IMR-90 (cell line): Measurements from ENCODE around the gene PSMG4. TPM values are rescaled to one million over a fixed set of nuclear protein-coding genes. Genes with fewer than 3 reads are reported as not detected.

ENCODE experiments used
- ATAC-seq: fragments of 200-7000 bp; cut with Tn5 transposase; 2 replicates; pipeline ENCODE4 v1.9.1; 2020; ENCODE audit warnings: low read depth, mild to moderate bottlenecking, moderate library complexity
- BruUV-seq: library from RNA; stranded (reverse); fragments of 400-500 nt; replicated peaks from 2 replicates; lab custom pipeline; 2021; lab: Mats Ljungman, UMichigan
- CTCF ChIA-PET: fragments of 300-600 bp; formaldehyde crosslinking; extraction: SDS; loops from one replicate; lab custom pipeline; 2021; ENCODE audit warnings: antibody characterized with exemption; lab: Yijun Ruan, JAX
- POLR2A ChIA-PET: fragments of 300-600 bp; sonication (Branson Sonifier 250); formaldehyde crosslinking; loops from one replicate; lab custom pipeline; 2022; ENCODE audit warnings: antibody characterized with exemption; ENCODE audit not compliant: unreplicated experiment; lab: Charles Lee
- DNase-seq: peaks from one replicate; pipeline ENCODE4 v3.0.0; 2013
- H2AFZ ChIP-seq: replicated peaks from 2 replicates; pipeline ENCODE3; 2013; ENCODE audit warnings: low read length, mild to moderate bottlenecking; ENCODE audit not compliant: poor library complexity
- H2AK5ac ChIP-seq: 2 replicates; pipeline ENCODE4 v1.6.1; 2013; ENCODE audit warnings: low read depth, low read length, inconsistent platforms
- H2AK9ac ChIP-seq: replicated peaks from 2 replicates; pipeline ENCODE3; 2013; ENCODE audit warnings: mild to moderate bottlenecking, low read depth, low read length, moderate library complexity; ENCODE audit not compliant: poor library complexity
- H2BK120ac ChIP-seq: 2 replicates; pipeline ENCODE4 v1.6.1; 2013; ENCODE audit warnings: low read depth, low read length, inconsistent platforms
- H2BK15ac ChIP-seq: 3 replicates; pipeline ENCODE4 v1.6.1; 2013; ENCODE audit warnings: low read depth, low read length, inconsistent platforms
- H2BK20ac ChIP-seq: 2 replicates; pipeline ENCODE4 v1.6.1; 2013; ENCODE audit warnings: low read depth, mild to moderate bottlenecking, inconsistent platforms, low read length, moderate library complexity
- H2BK5ac ChIP-seq: 2 replicates; pipeline ENCODE4 v1.6.1; 2013; ENCODE audit warnings: mild to moderate bottlenecking, low read depth, low read length, inconsistent platforms; ENCODE audit not compliant: poor library complexity, severe bottlenecking
- H3K14ac ChIP-seq: replicated peaks from 2 replicates; pipeline ENCODE4 v1.6.1; 2013; ENCODE audit warnings: low read depth, low read length, inconsistent platforms
- H3K18ac ChIP-seq: 2 replicates; pipeline ENCODE4 v1.6.1; 2013; ENCODE audit warnings: low read depth, low read length, control low read depth
- H3K23ac ChIP-seq: 2 replicates; pipeline ENCODE4 v1.6.1; 2013; ENCODE audit warnings: low read depth, low read length, inconsistent platforms
- H3K27ac ChIP-seq: 2 replicates; pipeline ENCODE4 v1.5.1; 2013; ENCODE audit warnings: mild to moderate bottlenecking, control low read depth, low read length; ENCODE audit not compliant: insufficient read depth
- H3K27me3 ChIP-seq: 2 replicates; pipeline ENCODE4 v1.6.1; 2013; ENCODE audit warnings: low read length; ENCODE audit not compliant: control insufficient read depth, insufficient read depth
- H3K36me3 ChIP-seq: 2 replicates; pipeline ENCODE4 v1.6.1; 2013; ENCODE audit warnings: low read length, mixed read lengths; ENCODE audit not compliant: control insufficient read depth, insufficient read depth
- H3K4ac ChIP-seq: 2 replicates; pipeline ENCODE4 v1.6.1; 2013; ENCODE audit warnings: low read depth, low read length, inconsistent platforms
- H3K4me1 ChIP-seq: 2 replicates; pipeline ENCODE4 v1.6.1; 2013; ENCODE audit warnings: low read length, mixed read lengths; ENCODE audit not compliant: control insufficient read depth, insufficient read depth
- H3K4me2 ChIP-seq: 2 replicates; pipeline ENCODE4 v1.6.1; 2013; ENCODE audit warnings: low read depth, mild to moderate bottlenecking, control low read depth, low read length, moderate library complexity
- H3K4me3 ChIP-seq: 2 replicates; pipeline ENCODE4 v1.5.1; 2013; ENCODE audit warnings: low read depth, mild to moderate bottlenecking, control low read depth, low read length, moderate library complexity; ENCODE audit not compliant: insufficient read depth
- H3K56ac ChIP-seq: 2 replicates; pipeline ENCODE4 v1.6.1; 2013; ENCODE audit warnings: low read length, inconsistent platforms; ENCODE audit not compliant: insufficient read depth; ENCODE audit errors: extremely low read depth
- H3K79me1 ChIP-seq, 2 experiments: 2 replicates each; pipeline ENCODE4 v1.6.1; 2013; ENCODE audit warnings: low read length in 2 of 2, inconsistent platforms in 1 of 2, low read depth in 1 of 2
- H3K9ac ChIP-seq: 2 replicates; pipeline ENCODE4 v1.6.1; 2013; ENCODE audit warnings: low read depth, low read length, control low read depth
- H3K9me1 ChIP-seq: 2 replicates; pipeline ENCODE4 v1.6.1; 2013; ENCODE audit warnings: low read length, inconsistent platforms; ENCODE audit not compliant: insufficient read depth
- H3K9me3 ChIP-seq: 2 replicates; pipeline ENCODE4 v1.6.1; 2013; ENCODE audit warnings: low read length; ENCODE audit not compliant: control insufficient read depth, insufficient read depth
- H4K20me1 ChIP-seq: 2 replicates; pipeline ENCODE4 v1.6.1; 2013; ENCODE audit warnings: low read length, inconsistent platforms; ENCODE audit not compliant: insufficient read depth
- H4K5ac ChIP-seq: 2 replicates; pipeline ENCODE4 v1.6.1; 2013; ENCODE audit warnings: mild to moderate bottlenecking, low read depth, low read length, control low read depth
- H4K8ac ChIP-seq, 2 experiments: 2 replicates each; pipeline ENCODE4 v1.6.1; 2013; ENCODE audit warnings: low read depth in 2 of 2, low read length in 2 of 2, control low read depth in 1 of 2, inconsistent platforms in 1 of 2
- H4K91ac ChIP-seq: 2 replicates; pipeline ENCODE4 v1.6.1; 2013; ENCODE audit warnings: low read depth, low read length, inconsistent platforms; ENCODE audit not compliant: insufficient read depth
- CEBPB ChIP-seq: IDR thresholded peaks from 2 replicates; pipeline ENCODE4 v1.6.1; 2012; ENCODE audit warnings: low read depth, low read length, improper control_type of control experiment
- MAFK ChIP-seq: IDR thresholded peaks from 2 replicates; pipeline ENCODE4 v1.6.1; 2012; ENCODE audit warnings: low read depth, low read length, improper control_type of control experiment
- MXI1 ChIP-seq: IDR thresholded peaks from 2 replicates; pipeline ENCODE4 v1.6.1; 2012; ENCODE audit warnings: low read depth, mild to moderate bottlenecking, low read length, moderate library complexity, borderline replicate concordance
- WGBS, 2 experiments: methylation state at CpG; one replicate each; pipeline versions ENCODE4 v1.1.5 to v1.1.7; 2013; ENCODE audit warnings: missing lambda C conversion rate in 2 of 2; ENCODE audit not compliant: insufficient read length in 1 of 2; ENCODE audit errors: extremely low coverage in 2 of 2; 5-methylcytosine and 5-hydroxymethylcytosine counted together
- dilution Hi-C: fragments of 300-500 bp; cut with HindIII; formaldehyde crosslinking; loops from one replicate; pipeline ENCODE4 v1.14.3; 2018; ENCODE audit warnings: low sequenced_read_pairs; ENCODE audit not compliant: unreplicated experiment
- in situ Hi-C: fragments of 300-500 bp; cut with MboI; formaldehyde crosslinking; loops from 3 replicates; pipeline ENCODE4 v1.14.3; 2019; ENCODE audit warnings: low sequenced_read_pairs, inconsistent platforms, mixed read lengths
- intact Hi-C: fragments of 100-400 bp; cut with micrococcal nuclease; formaldehyde crosslinking; loops from 2 replicates; pipeline ENCODE4 v1.10.0; 2022
- polyA plus RNA-seq, 3 experiments: library from polyadenylated mRNA; depleted of rRNA; stranded (reverse); fragments of >200 nt; gene quantifications; 2 replicates each; pipeline ENCODE4 v1.2.3, GENCODE V29; 2012; ENCODE audit warnings: low replicate concordance in 1 of 3
- total RNA-seq: library from RNA; depleted of rRNA; stranded (reverse); fragments of >200 nt; gene quantifications from 2 replicates; pipeline ENCODE4 v1.2.3, GENCODE V29; 2012

PSMG4 gene
- total and polyA plus RNA-seq, 2 of the 4 experiments (the other 2 are of a cell fraction), result 5.6 to 13.4 TPM

- dilution Hi-C loops (no loop called here), intact Hi-C loops (no loop called here), in situ Hi-C loops (no loop called here)
- Histone ChIP-seq H2BK20ac (no peak overlapping the region), H3K9ac (no peak overlapping the region), H3K36me3 (no peaks in the 10 kb centered on the region), H2AFZ (no peak overlapping the region), H3K4me1 (peaks cover 2% of the 10 kb centered on the region), H3K18ac (no peak overlapping the region), H3K9me3 (no peaks in the 10 kb centered on the region), H3K9me1 (no peaks in the 10 kb centered on the region), H3K14ac (no peak overlapping the region), H3K4ac (no peak overlapping the region), H3K56ac (no peak overlapping the region), H2BK5ac (no peak overlapping the region), H2AK5ac (no peak overlapping the region), H2AK9ac (no peak overlapping the region), H4K91ac (no peak overlapping the region), H3K27me3 (peaks cover 33% of the 10 kb centered on the region), H3K27ac (no peak overlapping the region), H2BK15ac (no peak overlapping the region), H3K79me1 (no peaks in the 10 kb centered on the region), H4K5ac (no peak overlapping the region), H4K20me1 (no peaks in the 10 kb centered on the region), H2BK120ac (no peak overlapping the region), H4K8ac (no peak overlapping the region), H3K4me3 (no peak overlapping the region), H3K23ac (no peak overlapping the region), H3K4me2 (no peak overlapping the region)
- BruUV-seq, result no TSS peak
- no peak for ATAC-seq
- TF ChIP-seq MAFK (no peak), MXI1 (no peak), CEBPB (no peak)
- 80% methylated on average over 9 of the region's 10 CpGs; no CpG with 5 or more reads in 1 of the 2 experiments for WGBS, 2 experiments
- DNase-seq, result no peak
- ChIA-PET POLR2A (no interaction called here), CTCF (no interaction called here)
These were observed 40.5 kb upstream of the PSMG4 start for GRCh38 chr6:3218266-3218665.
